HCT116 (cell line): ENCODE results near the gene TRIM14.

Experiments used
- JUND ChIP-seq: IDR thresholded peaks from 2 replicates; pipeline ENCODE4 v1.6.1; 2012
- POLR2A ChIP-seq: IDR thresholded peaks from 2 replicates; pipeline ENCODE4 v1.7.0; 2011; ENCODE audit warnings: borderline replicate concordance; ENCODE audit not compliant: insufficient read depth, insufficient read length; ENCODE audit errors: extremely low read depth
- RAD21 ChIP-seq: IDR thresholded peaks from 2 replicates; pipeline ENCODE4 v1.6.1; 2012; ENCODE audit warnings: low read depth, mild to moderate bottlenecking
- TF ChIP-seq, protein P1 (sequence below), 3 experiments: fragments of 200-600 bp in 1 of 3; sonication (generic) in 1 of 3; IDR thresholded peaks in 2 of 3; conservative IDR thresholded peaks in 1 of 3; 2 replicates each; pipeline ENCODE4 v1.5.1; 2012 to 2017; ENCODE audit warnings: low read depth in 2 of 3, low read length in 2 of 3, antibody characterized with exemption in 1 of 3, borderline replicate concordance in 1 of 3, control low read depth in 1 of 3, mild to moderate bottlenecking in 1 of 3, mixed read lengths in 1 of 3, mixed run types in 1 of 3, moderate library complexity in 1 of 3; ENCODE audit not compliant: insufficient read depth in 1 of 3

DNA sequence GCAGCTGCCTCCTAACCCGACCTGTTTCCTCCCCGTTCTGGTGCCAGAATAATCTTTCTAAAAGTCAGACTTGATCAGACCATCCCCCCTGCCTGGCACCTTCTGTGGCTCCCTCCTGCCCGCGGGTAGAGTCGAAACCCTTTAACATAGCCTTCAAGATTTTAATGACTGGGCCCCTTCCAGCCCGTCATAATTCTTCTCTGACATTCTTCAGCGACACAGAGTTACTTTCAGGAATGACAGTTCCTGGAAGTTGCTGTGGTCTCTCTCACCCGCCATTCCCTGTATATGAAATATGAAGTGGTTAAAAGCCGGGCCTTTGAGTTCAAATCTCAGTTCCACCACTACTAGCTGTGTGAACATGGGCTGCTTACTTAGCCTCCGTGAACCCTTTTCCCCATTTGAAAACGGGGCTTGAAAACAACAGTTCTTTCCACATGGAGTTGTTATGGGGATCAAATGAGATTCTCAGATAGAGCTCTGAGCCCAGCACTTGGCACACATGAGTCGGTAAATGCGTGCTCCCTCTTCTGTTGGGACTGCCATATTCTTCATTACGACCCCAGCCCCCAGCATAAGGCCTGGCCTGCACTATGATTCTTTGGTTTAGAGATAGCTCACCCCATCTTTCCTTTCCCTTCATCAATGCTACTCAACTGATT lies 61.8 kb downstream of the TRIM14 start:
- TF ChIP-seq, protein P1, sequence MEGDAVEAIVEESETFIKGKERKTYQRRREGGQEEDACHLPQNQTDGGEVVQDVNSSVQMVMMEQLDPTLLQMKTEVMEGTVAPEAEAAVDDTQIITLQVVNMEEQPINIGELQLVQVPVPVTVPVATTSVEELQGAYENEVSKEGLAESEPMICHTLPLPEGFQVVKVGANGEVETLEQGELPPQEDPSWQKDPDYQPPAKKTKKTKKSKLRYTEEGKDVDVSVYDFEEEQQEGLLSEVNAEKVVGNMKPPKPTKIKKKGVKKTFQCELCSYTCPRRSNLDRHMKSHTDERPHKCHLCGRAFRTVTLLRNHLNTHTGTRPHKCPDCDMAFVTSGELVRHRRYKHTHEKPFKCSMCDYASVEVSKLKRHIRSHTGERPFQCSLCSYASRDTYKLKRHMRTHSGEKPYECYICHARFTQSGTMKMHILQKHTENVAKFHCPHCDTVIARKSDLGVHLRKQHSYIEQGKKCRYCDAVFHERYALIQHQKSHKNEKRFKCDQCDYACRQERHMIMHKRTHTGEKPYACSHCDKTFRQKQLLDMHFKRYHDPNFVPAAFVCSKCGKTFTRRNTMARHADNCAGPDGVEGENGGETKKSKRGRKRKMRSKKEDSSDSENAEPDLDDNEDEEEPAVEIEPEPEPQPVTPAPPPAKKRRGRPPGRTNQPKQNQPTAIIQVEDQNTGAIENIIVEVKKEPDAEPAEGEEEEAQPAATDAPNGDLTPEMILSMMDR (IDR thresholded peaks at IDR 0.05 in 2 of 3, conservative IDR thresholded peaks at IDR 0.05 in 1 of 3; ENCODE audit: borderline replicate concordance in 1 of 3, insufficient read depth in 1 of 3, low read depth in 2 of 3, low read length in 2 of 3) = no peak
- TF ChIP-seq POLR2A (no peak), RAD21 (no peak), JUND (no peak)
